OCI-LY7 (cell line): ENCODE results near the gene LRRC3C. TPM values are rescaled to one million over a fixed set of nuclear protein-coding genes. Genes with fewer than 3 reads are reported as not detected.
A peak's percentile ranks its signal among the peaks of the same experiment; 100 is the strongest.

Experiments used
- BruUV-seq: library from RNA; stranded (reverse); fragments of 400-500 nt; replicated peaks from 2 replicates; lab custom pipeline; 2021; lab: Mats Ljungman, UMichigan
- CTCF ChIA-PET: fragments of 300-600 bp; sonication (Branson Sonifier 250); formaldehyde crosslinking; loops from one replicate; lab custom pipeline; 2022; ENCODE audit warnings: antibody characterized with exemption; ENCODE audit not compliant: unreplicated experiment; lab: Charles Lee
- POLR2A ChIA-PET: fragments of 300-600 bp; sonication (Branson Sonifier 250); formaldehyde crosslinking; loops from one replicate; lab custom pipeline; 2022; ENCODE audit warnings: antibody characterized with exemption; lab: Charles Lee
- DNase-seq: peaks from one replicate; pipeline ENCODE4 v3.0.0-alpha.2; 2015; ENCODE audit warnings: low spot score
- H2AFZ ChIP-seq: fragments of 200-600 bp; sonication (generic), shearing (Covaris generic); 2 replicates; pipeline ENCODE4 v1.6.1; 2014; ENCODE audit warnings: mild to moderate bottlenecking, antibody characterized with exemption, low read length, moderate library complexity
- H3K27ac ChIP-seq: fragments of 200-600 bp; sonication (generic); 2 replicates; pipeline ENCODE4 v1.5.1; 2014; ENCODE audit warnings: mixed run types, low read depth, mild to moderate bottlenecking, moderate library complexity, low read length, inconsistent platforms; ENCODE audit not compliant: poor library complexity, severe bottlenecking
- H3K36me3 ChIP-seq: fragments of 200-600 bp; sonication (generic); 2 replicates; pipeline ENCODE4 v1.6.1; 2014; ENCODE audit warnings: mild to moderate bottlenecking, antibody characterized with exemption, low read length, moderate library complexity, mixed read lengths; ENCODE audit not compliant: insufficient read depth
- H3K4me1 ChIP-seq: fragments of 200-600 bp; sonication (generic); 2 replicates; pipeline ENCODE4 v1.5.1; 2014; ENCODE audit warnings: mild to moderate bottlenecking, low read length; ENCODE audit not compliant: insufficient read depth, poor library complexity, severe bottlenecking
- H3K4me2 ChIP-seq: fragments of 200-600 bp; sonication (generic); 2 replicates; pipeline ENCODE4 v1.6.1; 2014; ENCODE audit warnings: mild to moderate bottlenecking, low read length
- H3K4me3 ChIP-seq: fragments of 200-600 bp; sonication (generic); 2 replicates; pipeline ENCODE4 v1.5.1; 2014; ENCODE audit warnings: mild to moderate bottlenecking, low read depth, low read length; ENCODE audit not compliant: poor library complexity, severe bottlenecking
- H3K79me2 ChIP-seq: fragments of 200-600 bp; sonication (generic); 2 replicates; pipeline ENCODE4 v1.6.1; 2016; ENCODE audit warnings: low read depth, mild to moderate bottlenecking, low read length, moderate library complexity, mixed read lengths; ENCODE audit not compliant: insufficient read depth
- H3K9me2 ChIP-seq: fragments of 200-600 bp; sonication (generic); 2 replicates; pipeline ENCODE4 v1.6.1; 2016; ENCODE audit warnings: mild to moderate bottlenecking, low read length, mixed read lengths; ENCODE audit not compliant: insufficient read depth
- H3K9me3 ChIP-seq: fragments of 200-600 bp; sonication (generic); 2 replicates; pipeline ENCODE4 v1.6.1; 2014; ENCODE audit warnings: mild to moderate bottlenecking, mixed run types, low read length, mixed read lengths
- H4K20me1 ChIP-seq: fragments of 200-600 bp; sonication (generic); 2 replicates; pipeline ENCODE4 v1.6.1; 2014; ENCODE audit warnings: mild to moderate bottlenecking, antibody characterized with exemption, low read length, moderate library complexity, mixed read lengths; ENCODE audit not compliant: insufficient read depth
- CTCF ChIP-seq: fragments of 200-600 bp; sonication (generic); conservative IDR thresholded peaks from 2 replicates; pipeline ENCODE4 v1.5.1; 2014; ENCODE audit warnings: mild to moderate bottlenecking, antibody characterized with exemption, low read length, moderate library complexity, mixed read lengths
- EZH2phosphoT487 ChIP-seq: fragments of 200-600 bp; sonication (generic); IDR thresholded peaks from 2 replicates; pipeline ENCODE4 v1.6.1; 2018; ENCODE audit warnings: low read depth, borderline replicate concordance, mild to moderate bottlenecking, mixed run types, antibody characterized with exemption, low read length, moderate library complexity, mixed read lengths
- intact Hi-C: fragments of 100-400 bp; cut with micrococcal nuclease; formaldehyde crosslinking; loops from one replicate; pipeline ENCODE4 v1.10.0; 2022; ENCODE audit not compliant: unreplicated experiment
- total RNA-seq, 2 experiments: library from RNA; depleted of rRNA in 1 of 2; stranded (reverse); fragments of >200 nt in 1 of 2; shearing (Covaris generic) in 1 of 2; gene quantifications; 2 replicates each; pipeline ENCODE4 v1.2.3, GENCODE V29; 2014 to 2022

Gene LRRC3C
- total RNA-seq, 2 experiments from 2014 or later: not detected

DNA sequence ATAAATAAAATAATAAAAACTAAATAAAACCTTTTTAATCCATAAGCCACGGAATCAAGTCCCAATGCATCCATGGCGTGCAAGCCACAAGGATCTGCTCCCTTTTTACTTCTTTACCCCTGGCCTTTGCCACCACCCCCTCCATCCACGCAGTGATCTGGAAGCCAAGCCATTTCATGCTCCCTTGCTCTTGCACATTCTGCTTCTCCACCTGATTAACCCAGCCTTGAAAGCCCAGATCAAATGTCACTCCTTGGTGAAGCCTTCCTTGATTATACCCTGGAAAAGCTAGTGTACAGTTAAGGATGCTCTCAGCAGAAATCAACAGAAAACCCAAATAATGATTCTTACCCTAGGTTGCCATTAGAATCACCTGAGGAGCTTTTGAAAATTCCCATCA, 9.9 kb downstream of the LRRC3C start:
- BruUV-seq: no TSS peak
- Histone ChIP-seq H4K20me1 (no peaks in the 10 kb centered on the region), H3K36me3 (no peaks in the 10 kb centered on the region), H3K27ac (no peak overlapping the region), H3K9me2 (no peaks in the 10 kb centered on the region), H3K4me2 (no peak overlapping the region), H3K4me1 (peaks cover 16% of the 10 kb centered on the region), H3K9me3 (no peaks in the 10 kb centered on the region), H3K4me3 (no peak overlapping the region), H3K79me2 (no peaks in the 10 kb centered on the region), H2AFZ (no peak overlapping the region)
- intact Hi-C loops: no loop called here
- TF ChIP-seq CTCF (no peak), EZH2phosphoT487 (no peak)
- DNase-seq: no peak
- ChIA-PET CTCF (no interaction called here), POLR2A (interaction anchor here (0.7 kb wide), 1 partner anchor 10 kb away, joined by 3 read pairs; the partner anchor contains the start of gene ORMDL3)

GRCh38 chr17:39938140-39938869, 10.8 kb downstream of the LRRC3C start:
- H3K4me1 ChIP-seq: peaks cover 16% of the 10 kb centered on the region
- no TSS peak for BruUV-seq
- H3K4me2 ChIP-seq: no peak overlapping the region
- DNase-seq: no peak
- H3K27ac ChIP-seq: no peak overlapping the region
- no peaks in the 10 kb centered on the region for H3K36me3 ChIP-seq
- H2AFZ ChIP-seq: no peak overlapping the region
- CTCF ChIA-PET: no interaction called here
- POLR2A ChIA-PET: interaction anchor here (0.6 to 0.7 kb wide), 3 partner anchors 11 to 186 kb away, joined by 3 to 4 read pairs (median 3); partner anchors contain the start of genes GSDMB and ORMDL3
- intact Hi-C loops: no loop called here
- no peak overlapping the region for H3K4me3 ChIP-seq
- no peak for TF ChIP-seq EZH2phosphoT487
- TF ChIP-seq CTCF: no peak
- no peaks in the 10 kb centered on the region for H3K9me2 ChIP-seq
- H4K20me1 ChIP-seq: no peaks in the 10 kb centered on the region
- H3K79me2 ChIP-seq: no peaks in the 10 kb centered on the region
- H3K9me3 ChIP-seq: no peaks in the 10 kb centered on the region

DNA sequence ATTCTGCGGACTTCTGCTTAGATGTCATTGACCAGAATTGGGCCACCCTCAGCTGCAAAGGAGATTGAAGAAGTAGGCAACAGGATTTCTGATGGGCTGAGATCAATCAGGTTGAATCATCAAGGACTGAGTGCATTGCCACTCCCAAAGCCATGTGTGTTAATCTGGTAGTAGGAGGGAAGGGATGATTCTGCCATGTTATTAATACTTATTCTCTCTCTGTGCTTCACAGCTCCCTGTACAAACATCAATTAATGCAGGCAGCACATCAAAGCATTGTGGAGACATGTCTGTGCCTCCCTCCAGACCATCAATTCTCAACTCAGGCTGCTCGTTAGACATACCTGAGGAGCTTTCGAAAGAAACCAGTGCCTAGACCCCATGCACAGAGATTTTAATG, 11.6 kb downstream of the LRRC3C start:
- H2AFZ ChIP-seq: peak overlapping the region; percentile 84; the same call in 1 of the 2 replicates
- H4K20me1 ChIP-seq: no peaks in the 10 kb centered on the region
- no peaks in the 10 kb centered on the region for H3K9me3 ChIP-seq
- H3K79me2 ChIP-seq: no peaks in the 10 kb centered on the region
- DNase-seq: no peak
- intact Hi-C loops: loop anchor here (1.0 kb wide), 1 partner anchor 41 kb away; the partner anchor contains the start of gene PSMD3
- H3K9me2 ChIP-seq: no peaks in the 10 kb centered on the region
- H3K36me3 ChIP-seq: no peaks in the 10 kb centered on the region
- CTCF ChIA-PET: interaction anchor here (1.5 kb wide), 1 partner anchor 14 kb away, joined by 4 read pairs; no protein-coding TSS in a partner anchor
- H3K4me2 ChIP-seq: peak overlapping the region; percentile 54
- H3K4me1 ChIP-seq: peaks cover 24% of the 10 kb centered on the region
- H3K27ac ChIP-seq: peak overlapping the region; percentile 33
- peak overlapping the region; percentile 8 for H3K4me3 ChIP-seq
- BruUV-seq: no TSS peak
- no peak for TF ChIP-seq CTCF
- no peak for TF ChIP-seq EZH2phosphoT487
- POLR2A ChIA-PET: interaction anchor here (0.7 kb wide), 2 partner anchors 20 to 21 kb away, joined by 3 to 6 read pairs; partner anchors contain the start of gene GSDMB
